OCI-LY3 (cell line): Measurements from ENCODE around the gene C4orf46.

Experiments
- EZH2phosphoT487 ChIP-seq: fragments of 200-600 bp; shearing (Covaris generic); IDR thresholded peaks from 2 replicates; pipeline ENCODE4 v1.6.1; 2018; ENCODE audit warnings: antibody characterized with exemption, mixed run types, low read depth
- TF ChIP-seq, protein P1 (sequence below): fragments of 200-600, 300-600 bp; sonication (generic); IDR thresholded peaks from 2 replicates; pipeline ENCODE4 v1.5.1; 2014; ENCODE audit warnings: antibody characterized with exemption, low read length, low read depth

DNA sequence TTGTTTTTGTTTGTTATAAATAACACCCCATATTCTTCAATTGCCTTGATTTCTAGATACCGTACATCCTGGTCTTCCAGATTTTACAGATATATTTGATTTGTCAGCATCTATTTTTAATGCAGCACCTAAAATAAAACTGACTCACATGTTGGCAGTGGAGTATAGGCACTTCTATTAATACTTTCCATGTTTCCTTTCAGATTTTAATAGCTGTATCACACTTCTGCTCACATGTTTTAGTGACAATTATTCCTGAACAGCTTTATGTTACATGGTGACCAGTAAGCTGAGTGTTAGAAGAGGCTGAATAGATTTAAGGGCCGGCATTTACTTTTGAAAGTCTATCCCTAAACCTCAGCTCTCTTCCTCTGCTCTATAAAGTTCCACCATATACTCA is 46.1 kb downstream of the C4orf46 start:
- TF ChIP-seq, protein P1, sequence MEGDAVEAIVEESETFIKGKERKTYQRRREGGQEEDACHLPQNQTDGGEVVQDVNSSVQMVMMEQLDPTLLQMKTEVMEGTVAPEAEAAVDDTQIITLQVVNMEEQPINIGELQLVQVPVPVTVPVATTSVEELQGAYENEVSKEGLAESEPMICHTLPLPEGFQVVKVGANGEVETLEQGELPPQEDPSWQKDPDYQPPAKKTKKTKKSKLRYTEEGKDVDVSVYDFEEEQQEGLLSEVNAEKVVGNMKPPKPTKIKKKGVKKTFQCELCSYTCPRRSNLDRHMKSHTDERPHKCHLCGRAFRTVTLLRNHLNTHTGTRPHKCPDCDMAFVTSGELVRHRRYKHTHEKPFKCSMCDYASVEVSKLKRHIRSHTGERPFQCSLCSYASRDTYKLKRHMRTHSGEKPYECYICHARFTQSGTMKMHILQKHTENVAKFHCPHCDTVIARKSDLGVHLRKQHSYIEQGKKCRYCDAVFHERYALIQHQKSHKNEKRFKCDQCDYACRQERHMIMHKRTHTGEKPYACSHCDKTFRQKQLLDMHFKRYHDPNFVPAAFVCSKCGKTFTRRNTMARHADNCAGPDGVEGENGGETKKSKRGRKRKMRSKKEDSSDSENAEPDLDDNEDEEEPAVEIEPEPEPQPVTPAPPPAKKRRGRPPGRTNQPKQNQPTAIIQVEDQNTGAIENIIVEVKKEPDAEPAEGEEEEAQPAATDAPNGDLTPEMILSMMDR, result no peak
- TF ChIP-seq EZH2phosphoT487, result no peak
